VCaP (cell line): ENCODE results near the gene SNX27.
A peak's percentile ranks its signal among the peaks of the same experiment; 100 is the strongest.

Source experiments
- H3K27ac ChIP-seq: fragments of 450-650 bp; 2 replicates; pipeline ENCODE4 v1.5.1; 2017
- CTCF ChIP-seq: fragments of 450-650 bp; conservative IDR thresholded peaks from 2 replicates; pipeline ENCODE4 v1.5.1; 2017; ENCODE audit warnings: mild to moderate bottlenecking, moderate library complexity

The SNX27 gene

GRCh38 chr1:151604291-151604690 is 7.6 kb upstream of the SNX27 start:
- TF ChIP-seq CTCF = no peak

GRCh38 chr1:151606384-151606783 is 5.5 kb upstream of the SNX27 start:
- H3K27ac ChIP-seq = no peak overlapping the region
- TF ChIP-seq CTCF = no peak

More at GRCh38 chr1:151604291-151604690, 7.6 kb upstream of the SNX27 start:
- H3K27ac ChIP-seq = no peak overlapping the region

GRCh38 chr1:151606857-151607256 is 5.0 kb upstream of the SNX27 start:
- no peak for TF ChIP-seq CTCF
- no peak overlapping the region for H3K27ac ChIP-seq

GRCh38 chr1:151610142-151610541 is 1.7 kb upstream of the SNX27 start:
- no peak overlapping the region for H3K27ac ChIP-seq

GRCh38 chr1:151611288-151611790 is 511 bp upstream of the SNX27 start:
- peak overlapping the region; percentile 86; the same call in 1 of the 2 replicates for H3K27ac ChIP-seq
- TF ChIP-seq CTCF = no peak

More at GRCh38 chr1:151610142-151610541, 1.7 kb upstream of the SNX27 start:
- no peak for TF ChIP-seq CTCF

GRCh38 chr1:151612501-151613281 is 841 bp downstream of the SNX27 start:
- H3K27ac ChIP-seq = peak overlapping the region; percentile 86
- no peak for TF ChIP-seq CTCF

- TF ChIP-seq CTCF = no peak
- peak overlapping the region; percentile 86; the same call in 1 of the 2 replicates for H3K27ac ChIP-seq
Observed at GRCh38 chr1:151613282-151613780, 1.5 kb downstream of the SNX27 start.
